GM12872 (cell line): ENCODE results near the gene BMP3.

Experiments used
- CTCF ChIP-seq: IDR thresholded peaks from 3 replicates; pipeline ENCODE4 v1.5.1; 2011; ENCODE audit warnings: low read depth, mild to moderate bottlenecking, low read length, moderate library complexity; ENCODE audit not compliant: insufficient read depth

BMP3 gene

GRCh38 chr4:81007417-81007816, 23.1 kb upstream of the BMP3 start:
- TF ChIP-seq CTCF: no peak

GRCh38 chr4:81019006-81019405, 11.5 kb upstream of the BMP3 start:
- TF ChIP-seq CTCF: no peak

- no peak for TF ChIP-seq CTCF
These were observed 9.2 kb upstream of the BMP3 start for GRCh38 chr4:81021142-81021944.

- TF ChIP-seq CTCF: no peak
These were observed 8.5 kb upstream of the BMP3 start for GRCh38 chr4:81021981-81022380.

- no peak for TF ChIP-seq CTCF
These were observed 7.0 kb upstream of the BMP3 start for GRCh38 chr4:81023484-81023883.

GRCh38 chr4:81030981-81031791, 678 bp downstream of the BMP3 start:
- no peak for TF ChIP-seq CTCF

GRCh38 chr4:81031796-81032551, 1.5 kb downstream of the BMP3 start:
- no peak for TF ChIP-seq CTCF
